GM11168 (cell line): ENCODE data around the gene CREB3L1.

Experiments used
- in situ Hi-C: fragments of 300-500 bp; cut with MboI; formaldehyde crosslinking; loops from one replicate; pipeline ENCODE4 v1.12.0; 2022; ENCODE audit warnings: low sequenced_read_pairs; ENCODE audit not compliant: unreplicated experiment

CREB3L1 gene, protein sequence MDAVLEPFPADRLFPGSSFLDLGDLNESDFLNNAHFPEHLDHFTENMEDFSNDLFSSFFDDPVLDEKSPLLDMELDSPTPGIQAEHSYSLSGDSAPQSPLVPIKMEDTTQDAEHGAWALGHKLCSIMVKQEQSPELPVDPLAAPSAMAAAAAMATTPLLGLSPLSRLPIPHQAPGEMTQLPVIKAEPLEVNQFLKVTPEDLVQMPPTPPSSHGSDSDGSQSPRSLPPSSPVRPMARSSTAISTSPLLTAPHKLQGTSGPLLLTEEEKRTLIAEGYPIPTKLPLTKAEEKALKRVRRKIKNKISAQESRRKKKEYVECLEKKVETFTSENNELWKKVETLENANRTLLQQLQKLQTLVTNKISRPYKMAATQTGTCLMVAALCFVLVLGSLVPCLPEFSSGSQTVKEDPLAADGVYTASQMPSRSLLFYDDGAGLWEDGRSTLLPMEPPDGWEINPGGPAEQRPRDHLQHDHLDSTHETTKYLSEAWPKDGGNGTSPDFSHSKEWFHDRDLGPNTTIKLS

GRCh38 chr11:46277622-46278386 lies at the start of gene CREB3L1:
Gene CREB3L1, plus strand, starts transcription at chr11:46277662. Its CDS starts 450 bp downstream, at chr11:46278112.
- in situ Hi-C loops, result no loop called here

GRCh38 chr11:46229230-46229629 lies 48.2 kb upstream of the CREB3L1 start:
- in situ Hi-C loops, result no loop called here

GRCh38 chr11:46234311-46234710 lies 43.2 kb upstream of the CREB3L1 start:
- in situ Hi-C loops, result no loop called here

GRCh38 chr11:46235777-46236688 lies 41.4 kb upstream of the CREB3L1 start:
- in situ Hi-C loops, result no loop called here

GRCh38 chr11:46236918-46237247 lies 40.6 kb upstream of the CREB3L1 start:
- in situ Hi-C loops, result no loop called here

DNA sequence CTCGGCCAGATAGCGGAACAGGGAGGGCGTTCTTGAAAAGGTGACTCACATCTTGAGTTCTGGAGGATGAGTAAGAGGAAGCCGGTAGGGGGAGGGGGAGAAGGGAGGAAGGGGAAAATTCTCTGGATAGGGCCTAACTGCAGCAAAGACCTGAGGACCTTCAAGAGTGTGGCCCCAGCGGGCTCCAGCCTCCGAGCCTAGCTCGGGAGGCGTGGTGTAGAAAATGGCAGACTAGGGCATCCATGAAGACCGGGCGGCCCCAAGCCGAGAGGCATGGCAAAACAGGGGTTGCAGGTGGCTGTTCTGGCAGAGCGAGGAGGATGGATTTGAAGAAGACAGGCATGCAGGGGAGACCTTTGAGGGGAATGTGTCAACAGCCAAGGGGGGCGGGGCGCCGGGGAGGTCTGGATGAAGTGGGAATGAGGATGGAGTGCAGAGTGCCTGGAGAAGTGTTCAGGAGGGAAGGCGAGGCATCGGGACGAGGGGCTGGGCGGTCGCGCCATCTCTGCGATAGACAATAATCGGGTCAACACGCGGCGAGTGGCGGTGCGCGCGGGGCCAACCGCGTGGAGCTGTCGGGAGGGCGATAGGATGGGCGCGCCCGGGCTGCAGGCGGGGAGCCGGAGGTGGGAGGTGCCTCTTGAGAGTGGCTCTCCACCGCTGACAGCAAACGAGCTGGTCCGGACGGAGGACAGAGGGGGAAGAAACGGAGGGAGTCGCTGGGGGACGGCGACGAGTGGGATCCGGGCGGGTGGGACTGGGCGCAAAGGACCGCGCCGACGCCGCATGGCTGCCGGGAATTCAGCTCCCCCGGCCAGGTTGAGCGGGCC lies 40.0 kb upstream of the CREB3L1 start:
- in situ Hi-C loops, result no loop called here

- in situ Hi-C loops, result no loop called here
These were observed 39.1 kb upstream of the CREB3L1 start for GRCh38 chr11:46238078-46238966.

DNA sequence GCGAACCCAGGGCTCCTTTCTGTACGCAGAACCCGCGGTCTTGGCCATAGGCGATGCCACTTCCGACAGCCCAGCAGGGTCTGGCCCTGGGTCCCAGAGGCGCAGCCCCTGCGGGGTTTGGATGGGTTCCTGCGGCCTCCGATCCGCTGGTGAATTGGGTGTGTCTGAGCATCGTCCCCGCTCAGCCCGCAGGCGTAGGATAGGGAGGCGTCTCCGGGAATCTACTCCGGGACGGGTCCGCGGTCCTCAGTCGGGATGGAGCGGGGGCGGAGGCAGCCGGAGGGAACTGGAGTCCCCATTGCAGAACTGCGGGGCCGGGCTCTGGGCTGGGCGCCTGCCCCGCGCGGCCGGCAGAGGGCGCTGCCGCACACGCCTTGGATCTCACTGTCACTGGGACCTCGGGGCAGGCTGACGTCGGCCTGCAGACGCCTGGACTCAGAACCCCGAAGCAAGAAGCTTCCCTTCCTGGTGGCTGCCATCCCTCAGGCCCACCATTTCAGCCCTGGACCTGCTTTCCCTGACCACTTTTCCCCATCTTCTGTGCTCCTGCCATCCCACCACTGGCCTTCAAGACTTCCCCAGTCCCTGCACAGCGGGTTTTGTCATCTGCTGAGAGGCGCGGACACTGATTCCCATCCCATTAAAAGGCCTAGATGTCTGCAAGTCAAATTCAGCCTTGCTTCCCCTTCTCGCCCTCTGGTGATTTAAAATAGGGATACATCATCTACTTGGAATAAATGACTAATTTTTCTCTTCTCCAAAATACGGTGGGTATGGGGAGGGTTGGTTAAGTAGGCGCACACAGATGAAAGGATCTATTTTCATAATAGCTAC lies 38.3 kb upstream of the CREB3L1 start:
- in situ Hi-C loops, result no loop called here

DNA sequence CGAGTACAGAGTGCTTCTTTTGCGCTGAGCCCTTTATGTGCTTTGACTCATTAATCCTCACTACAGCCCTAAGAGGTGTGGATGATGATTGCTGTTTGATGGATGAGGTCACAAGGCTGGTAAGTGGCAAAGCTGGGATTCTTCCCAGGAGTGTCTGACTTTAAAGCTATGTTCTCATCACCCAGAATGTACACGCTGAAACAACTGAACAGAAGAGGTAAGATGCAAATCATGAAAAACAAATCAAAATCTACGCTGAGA lies 37.7 kb upstream of the CREB3L1 start:
- in situ Hi-C loops, result no loop called here

GRCh38 chr11:46240371-46240770 lies 37.1 kb upstream of the CREB3L1 start:
- in situ Hi-C loops, result no loop called here

DNA sequence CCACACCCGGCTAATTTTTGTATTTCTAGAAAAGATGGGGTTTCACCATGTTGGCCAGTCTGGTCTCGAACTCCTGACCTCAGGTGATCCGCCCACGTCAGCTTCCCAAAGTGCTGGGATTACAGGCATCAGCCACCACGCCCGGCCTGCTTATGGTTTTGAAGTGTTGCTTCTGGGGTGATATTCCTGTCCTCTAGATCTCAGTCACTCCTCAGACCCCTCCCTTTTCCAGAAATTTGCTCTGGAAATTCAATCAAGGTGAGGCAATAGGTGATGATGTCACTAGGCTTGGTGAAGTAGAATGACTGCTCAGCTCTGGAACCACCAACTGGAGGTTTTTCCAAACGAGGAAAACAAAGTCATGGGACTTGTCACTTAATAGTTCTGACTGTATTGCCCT lies 36.6 kb upstream of the CREB3L1 start:
- in situ Hi-C loops, result no loop called here

GRCh38 chr11:46242041-46242951 lies 35.2 kb upstream of the CREB3L1 start:
- in situ Hi-C loops, result no loop called here

DNA sequence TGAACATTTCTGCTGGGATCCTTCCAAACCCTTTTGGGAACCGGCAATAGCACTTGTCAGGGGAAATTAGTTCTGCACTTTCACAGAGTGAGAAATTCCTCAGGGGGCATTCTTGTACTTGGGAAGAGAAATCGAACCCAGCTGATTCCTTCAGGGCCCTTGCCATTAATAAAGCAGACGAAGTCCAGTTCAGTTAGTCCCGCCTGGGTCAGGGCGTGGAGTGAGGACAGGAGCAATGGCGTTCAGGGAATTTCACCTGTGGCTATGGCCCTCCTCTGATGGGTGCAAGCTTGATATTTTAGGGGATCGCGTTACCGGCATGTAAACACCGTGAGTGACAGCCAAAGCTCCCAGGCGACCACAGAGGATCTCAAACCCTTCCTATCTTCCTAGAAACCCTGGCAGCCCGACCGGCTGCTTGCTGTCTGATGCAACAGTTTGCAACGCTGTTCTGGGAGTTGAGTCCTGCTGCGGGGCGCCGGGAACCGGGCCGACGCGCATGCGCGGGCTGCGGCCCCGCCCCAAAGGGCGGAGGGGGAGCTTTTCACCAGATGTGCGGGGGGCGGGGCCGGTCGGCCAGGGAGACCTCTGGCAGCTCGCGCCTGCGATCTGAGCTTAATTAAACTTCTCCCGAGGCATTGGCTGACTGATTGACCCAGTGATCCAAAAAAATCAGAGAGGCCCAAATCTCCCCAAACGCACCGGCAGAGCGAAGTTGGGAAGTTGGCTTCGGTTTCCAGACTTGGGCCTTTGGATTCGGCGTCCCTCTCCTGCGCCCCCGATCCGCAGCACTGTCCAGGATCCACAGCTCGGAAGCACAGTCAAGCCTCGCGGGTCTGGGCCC lies 34.3 kb upstream of the CREB3L1 start:
- in situ Hi-C loops, result no loop called here

GRCh38 chr11:46243796-46244109 lies 33.7 kb upstream of the CREB3L1 start:
- in situ Hi-C loops, result no loop called here

DNA sequence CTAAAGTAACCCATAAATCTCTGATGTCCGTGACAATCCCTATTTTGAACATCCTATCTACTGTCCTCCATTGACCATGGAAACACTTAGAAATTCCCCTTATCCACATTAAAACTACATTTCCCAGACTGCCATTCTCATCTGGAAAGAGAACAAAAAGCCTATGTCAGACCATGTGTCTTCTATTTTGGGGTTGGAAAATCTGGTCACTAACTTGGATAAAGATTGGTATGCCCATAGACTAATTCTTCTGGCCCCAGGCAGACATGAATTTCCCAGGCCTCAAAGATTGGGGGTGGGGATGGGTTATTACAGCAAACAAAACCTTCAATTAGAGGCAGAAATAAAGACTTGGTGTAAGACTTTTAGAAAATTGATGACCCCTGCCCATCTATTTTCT lies 30.9 kb upstream of the CREB3L1 start:
- in situ Hi-C loops, result loop anchor here (5.0 kb wide), 1 partner anchor 66 kb away; no protein-coding TSS in a partner anchor

DNA sequence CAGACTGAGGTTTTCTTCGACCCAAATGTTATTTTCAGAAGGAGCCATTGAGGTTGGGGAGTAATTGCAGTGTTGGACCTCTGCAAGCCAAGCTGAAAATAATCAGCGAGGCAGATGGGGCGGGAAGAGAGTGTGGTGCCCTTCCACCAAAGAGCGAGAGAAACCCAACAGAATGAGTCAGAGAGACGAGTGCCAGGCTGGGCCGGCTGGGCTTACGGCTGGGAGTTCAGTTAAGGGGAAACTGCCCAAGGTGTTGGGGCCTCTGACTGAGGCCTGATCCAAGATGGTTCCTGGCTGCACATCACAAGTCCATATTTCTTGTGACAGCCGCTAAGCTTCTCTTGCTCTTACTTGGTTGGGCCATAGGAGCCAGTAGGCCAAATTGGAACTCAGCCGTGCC lies 30.4 kb upstream of the CREB3L1 start:
- in situ Hi-C loops, result loop anchor here (5.0 kb wide), 1 partner anchor 65 kb away; no protein-coding TSS in a partner anchor
